NB4 (cell line): Measurements from ENCODE around the gene ANO10.
"Not testable (repeated sequence)": the region's sequence is repeated elsewhere in the genome, so short reads cannot be mapped to it uniquely, and the experiment has no call there.

Experiments
- DNase-seq: peaks from one replicate; pipeline ENCODE4 v3.0.0; 2010; ENCODE audit warnings: low read depth
- H3K4me3 ChIP-seq: one replicate; pipeline ENCODE4 v1.5.1; 2011; ENCODE audit warnings: mild to moderate bottlenecking, low read depth, low read length, moderate library complexity
- CTCF ChIP-seq: IDR thresholded peaks from one replicate; pipeline ENCODE4 v1.5.1; 2012; ENCODE audit warnings: low read depth, low read length
- MAX ChIP-seq: IDR thresholded peaks from 2 replicates; pipeline ENCODE4 v1.6.1; 2011; ENCODE audit warnings: low read depth, low read length
- MYC ChIP-seq: IDR thresholded peaks from 2 replicates; pipeline ENCODE4 v1.6.1; 2011; ENCODE audit warnings: low read depth, low read length
- POLR2A ChIP-seq: IDR thresholded peaks from 2 replicates; pipeline ENCODE4 v1.6.1; 2011; ENCODE audit warnings: mild to moderate bottlenecking; ENCODE audit not compliant: insufficient read length; ENCODE audit errors: extremely low read depth

The ANO10 gene

GRCh38 chr3:43523454-43524053, 98.3 kb downstream of the ANO10 start:
- H3K4me3 ChIP-seq, result no peak overlapping the region
- no peak for DNase-seq
- TF ChIP-seq CTCF, result no peak
- no peak for TF ChIP-seq MAX
- no peak for TF ChIP-seq MYC
- no peak for TF ChIP-seq POLR2A

- DNase-seq, result no peak
- TF ChIP-seq POLR2A (no peak), MAX (no peak), CTCF (no peak), MYC (no peak)
- H3K4me3 ChIP-seq, result no peak overlapping the region
Measured at GRCh38 chr3:43522727-43523362, 99.0 kb downstream of the ANO10 start.

- no peak for TF ChIP-seq CTCF
- no peak for TF ChIP-seq MYC
- TF ChIP-seq MAX, result no peak
- TF ChIP-seq POLR2A, result no peak
- no peak overlapping the region for H3K4me3 ChIP-seq
- DNase-seq, result no peak
Measured at GRCh38 chr3:43521941-43522340, 99.9 kb downstream of the ANO10 start.

GRCh38 chr3:43518515-43518914, 103.3 kb downstream of the ANO10 start:
- H3K4me3 ChIP-seq, DNase-seq: not testable (repeated sequence)

GRCh38 chr3:43515970-43516635, 105.7 kb downstream of the ANO10 start:
- no peak for DNase-seq
- no peak overlapping the region for H3K4me3 ChIP-seq
- TF ChIP-seq MYC, result no peak

GRCh38 chr3:43515208-43515917, 106.4 kb downstream of the ANO10 start:
- no peak overlapping the region for H3K4me3 ChIP-seq
- no peak for DNase-seq
- TF ChIP-seq MAX (no peak), MYC (no peak), POLR2A (no peak), CTCF (no peak)
